Stimulated activated CD4-positive, alpha-beta T cell treated with anti-CD3 and anti-CD28 coated beads, Interleukin-15, amount 100 ng/mL, for 48 hours (primary cell): ENCODE results near the gene LDLRAD4.

Source experiments
- DNase-seq, 2 donors: peaks; one replicate each; pipeline ENCODE4 v3.0.0-alpha.2; 2020; ENCODE audit warnings: low read depth in 2 of 2

LDLRAD4 gene

DNA sequence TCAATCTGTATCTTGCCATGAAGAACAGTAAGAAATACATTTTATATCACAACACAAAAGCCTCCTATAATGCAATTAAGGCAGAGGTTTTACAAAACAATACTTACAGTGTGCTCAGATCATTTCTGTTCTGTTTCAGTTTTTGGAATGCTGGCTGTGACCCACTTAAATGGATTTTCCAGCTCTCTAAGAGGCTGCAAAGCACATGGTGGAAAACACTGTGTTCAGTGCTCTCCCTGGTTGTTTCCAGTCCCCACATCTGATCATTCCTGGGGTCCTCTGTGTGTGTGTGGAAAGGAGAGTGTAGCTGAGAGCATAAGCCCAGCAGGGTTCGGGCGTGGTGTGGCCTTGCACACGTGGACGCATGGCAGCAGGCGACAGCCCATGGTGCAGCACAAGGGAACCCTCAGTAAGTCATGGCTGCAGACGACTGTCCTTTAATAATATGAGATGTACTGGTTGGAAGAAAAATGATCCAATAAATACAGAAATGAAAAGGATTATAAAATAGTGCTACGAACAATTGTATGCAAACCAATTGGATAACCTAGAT, 412.2 kb downstream of the LDLRAD4 start:
- no peak for DNase-seq

DNA sequence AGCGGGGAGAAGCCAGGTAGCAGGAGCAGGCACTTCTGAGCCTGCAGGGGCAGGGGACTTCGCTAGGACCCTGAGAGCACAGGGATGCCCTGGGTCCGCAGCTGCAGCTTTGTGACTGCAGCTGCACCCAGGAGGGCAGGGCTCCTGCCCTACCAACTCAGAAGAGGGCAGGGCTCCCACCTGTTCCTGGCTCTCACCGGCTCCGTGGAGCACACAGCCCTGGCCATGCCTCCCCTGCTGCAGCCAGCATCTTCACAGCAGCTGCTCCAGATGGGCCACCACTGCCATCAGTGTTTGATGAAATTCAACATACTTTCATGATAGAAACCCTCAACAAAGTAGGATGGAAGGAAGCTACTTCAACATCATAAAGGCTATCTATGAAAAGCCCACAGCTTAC, 415.1 kb downstream of the LDLRAD4 start:
- no peak for DNase-seq

DNA sequence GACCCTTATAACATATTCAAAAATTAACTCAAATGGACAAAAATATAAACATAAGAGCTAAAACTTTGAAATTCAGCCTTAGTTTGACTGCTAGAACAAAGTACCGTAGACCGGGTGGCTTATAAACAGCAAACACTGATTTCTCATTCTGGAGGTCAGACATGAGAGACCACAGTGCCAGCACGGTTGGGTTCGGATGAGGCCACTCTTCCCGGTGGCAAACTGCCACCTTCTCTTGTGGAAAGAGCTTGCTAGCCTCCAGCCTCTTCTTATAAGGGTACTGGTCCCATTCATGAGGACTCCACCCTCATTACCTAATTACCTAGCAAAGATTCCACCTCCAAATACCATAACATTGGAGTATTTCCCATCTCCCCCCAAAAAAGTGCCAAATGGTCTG, 416.5 kb downstream of the LDLRAD4 start:
- DNase-seq = no peak

DNA sequence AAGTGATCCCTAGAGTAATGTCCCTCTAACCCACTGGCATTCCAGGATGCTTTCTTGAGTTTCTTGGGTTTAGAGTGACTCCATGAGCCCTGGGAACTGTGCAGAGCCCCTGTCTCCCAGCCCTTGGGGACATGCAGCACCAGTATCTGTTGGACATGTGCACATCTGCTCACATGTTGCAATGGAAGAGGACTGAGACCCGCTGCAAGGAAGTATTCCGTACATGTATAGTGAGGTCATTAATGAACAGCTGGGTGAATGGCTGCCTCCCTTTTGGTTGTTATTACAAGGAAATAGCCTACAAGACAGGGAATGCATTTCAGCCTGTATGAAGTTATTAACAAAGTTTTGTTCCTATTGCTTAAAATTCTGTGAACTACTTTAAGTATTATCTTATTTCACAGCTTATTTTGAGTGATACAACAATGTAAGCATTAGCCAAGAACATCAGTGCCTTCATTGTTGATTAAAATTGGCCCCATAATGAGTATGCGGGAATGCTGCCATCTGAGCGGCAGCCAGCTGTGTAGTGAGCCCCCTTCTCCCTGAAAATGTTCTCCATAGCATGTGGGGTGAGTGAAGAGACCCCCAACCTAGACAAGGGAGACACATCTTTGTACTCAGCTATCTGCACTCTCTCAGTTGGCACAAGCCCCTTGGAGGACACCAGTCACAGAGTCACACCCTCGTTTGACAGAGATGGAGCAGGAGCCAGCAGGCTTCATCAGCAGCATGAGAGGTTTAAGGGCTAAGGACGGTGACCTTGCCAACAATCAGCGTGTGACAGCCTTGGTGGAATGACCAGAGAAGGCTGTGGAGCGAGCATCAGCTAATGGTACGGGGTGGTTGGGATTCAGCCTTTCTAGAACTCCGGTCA, 420.4 kb downstream of the LDLRAD4 start:
- no peak for DNase-seq

DNA sequence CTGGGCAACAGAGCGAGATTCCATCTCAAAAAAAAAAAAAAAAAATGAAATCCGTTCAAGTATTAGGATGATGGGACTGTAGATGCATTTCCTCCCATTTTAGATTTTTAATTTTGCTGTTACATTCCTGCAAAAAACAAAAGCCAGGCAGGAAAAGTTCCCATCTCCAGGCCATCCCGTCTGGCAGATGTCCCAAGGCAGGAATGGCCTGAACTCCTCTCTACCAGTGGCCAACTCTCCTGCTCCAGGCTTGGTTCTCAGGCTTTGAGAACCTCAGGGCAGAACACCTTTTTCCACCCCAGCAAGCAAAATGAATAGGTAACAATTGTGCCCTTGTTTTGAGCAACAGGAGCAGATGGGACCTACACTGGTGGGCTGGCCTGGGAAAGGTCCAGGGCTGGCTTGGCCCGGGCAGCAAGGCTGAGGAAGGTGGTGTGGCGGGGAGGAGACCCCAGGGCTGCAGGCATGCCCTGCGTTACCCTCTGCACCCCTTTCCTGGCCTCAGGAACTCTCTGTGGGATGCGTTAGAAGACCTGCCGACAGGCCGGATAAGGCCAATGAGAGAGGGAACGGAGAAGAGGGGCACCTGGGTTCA, 421.8 kb downstream of the LDLRAD4 start:
- no peak for DNase-seq

DNA sequence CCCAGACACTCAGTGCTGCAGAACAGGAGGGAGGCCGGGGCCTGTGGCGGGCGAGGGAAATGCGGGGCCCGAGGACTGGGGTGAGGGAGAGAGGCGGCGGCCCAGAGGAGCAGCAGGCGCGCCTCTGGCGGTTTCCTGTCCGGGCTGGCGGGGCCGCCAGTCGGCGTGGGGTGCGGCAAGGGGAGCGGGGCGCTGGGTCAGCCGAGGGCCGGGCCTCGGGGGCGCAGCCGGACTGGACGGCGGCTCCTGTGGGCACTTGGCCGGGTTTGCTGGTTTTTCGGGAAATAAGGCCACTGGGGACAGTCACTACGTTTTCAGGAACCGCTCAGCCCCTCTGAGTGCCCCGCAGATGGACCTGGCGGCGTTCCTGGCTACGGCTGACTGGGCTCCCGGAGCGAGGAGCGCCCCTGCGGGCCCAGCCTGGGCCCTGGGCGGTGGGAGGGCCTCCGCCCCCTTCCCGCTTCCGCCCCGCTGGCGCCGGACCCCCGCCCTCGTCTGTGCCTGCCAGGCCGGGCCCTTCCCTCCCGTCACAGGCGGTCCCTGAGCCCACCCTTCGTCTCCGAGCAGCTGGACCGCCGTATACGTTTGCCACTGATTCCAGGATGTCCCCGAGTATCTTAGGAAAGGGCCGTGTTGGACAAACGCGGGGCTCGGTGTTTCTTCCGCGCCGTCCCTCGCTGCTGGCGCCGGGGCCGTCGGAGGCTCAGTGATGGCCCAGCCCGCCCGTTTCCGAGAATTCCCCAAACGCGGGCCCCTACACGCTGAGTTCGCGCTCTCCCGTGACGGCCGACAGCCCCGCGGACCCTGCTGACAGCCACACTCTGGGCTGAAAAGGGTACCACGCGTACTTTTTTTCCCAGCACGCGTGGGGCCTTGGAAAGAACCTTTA, 423.2 kb downstream of the LDLRAD4 start:
- no peak for DNase-seq

DNA sequence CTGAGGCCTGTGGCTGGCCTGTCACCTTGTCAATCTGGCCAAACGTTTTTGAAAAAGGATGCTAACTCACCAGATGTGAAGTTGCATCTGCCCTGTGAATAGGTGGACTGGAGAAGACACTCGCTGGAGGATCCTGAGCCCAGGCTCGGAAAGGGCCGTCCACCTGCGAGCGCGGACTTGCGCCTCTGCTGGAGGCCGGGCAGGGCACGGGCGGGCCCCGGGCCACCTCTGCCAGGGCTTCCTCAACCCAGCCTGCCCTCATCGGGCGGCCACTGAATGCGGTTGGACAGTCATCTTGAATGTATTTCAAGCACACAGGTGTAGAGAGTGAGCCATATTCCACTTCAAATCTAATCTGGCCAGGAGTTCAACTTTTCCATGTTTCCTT, 423.9 kb downstream of the LDLRAD4 start:
- no peak for DNase-seq

DNA sequence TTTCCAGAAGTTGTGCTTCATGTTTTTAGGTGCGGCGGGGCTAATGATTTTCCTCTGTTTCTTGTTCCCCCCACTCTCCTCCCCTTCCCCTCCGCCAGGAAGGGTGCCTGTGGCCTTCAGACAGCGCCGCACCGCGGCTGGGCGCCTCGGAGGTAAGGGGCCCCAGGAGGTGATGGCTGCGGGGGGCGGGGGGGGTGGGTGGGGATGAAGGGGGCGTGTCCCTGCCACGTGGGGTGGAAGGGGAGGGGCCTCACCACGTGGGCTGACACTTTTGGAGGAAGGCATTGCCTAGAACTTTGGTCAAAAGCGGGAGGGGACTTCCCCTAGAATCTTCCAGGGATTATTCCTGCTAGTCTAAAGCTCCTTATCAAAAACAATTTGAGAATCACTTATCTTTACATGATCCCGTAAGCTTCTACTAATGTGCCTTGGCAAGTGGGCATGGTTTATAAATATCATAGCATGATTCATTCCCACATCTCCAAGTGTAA, 424.7 kb downstream of the LDLRAD4 start:
- no peak for DNase-seq

DNA sequence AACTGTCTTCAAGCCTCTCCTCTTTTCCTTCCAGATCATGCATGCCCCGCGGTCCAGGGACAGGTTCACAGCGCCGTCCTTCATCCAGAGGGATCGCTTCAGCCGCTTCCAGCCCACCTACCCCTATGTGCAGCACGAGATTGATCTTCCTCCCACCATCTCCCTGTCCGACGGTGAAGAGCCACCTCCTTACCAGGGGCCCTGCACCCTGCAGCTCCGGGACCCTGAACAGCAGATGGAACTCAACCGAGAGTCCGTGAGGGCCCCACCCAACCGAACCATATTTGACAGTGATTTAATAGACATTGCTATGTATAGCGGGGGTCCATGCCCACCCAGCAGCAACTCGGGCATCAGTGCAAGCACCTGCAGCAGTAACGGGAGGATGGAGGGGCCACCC, 426.5 kb downstream of the LDLRAD4 start:
- no peak for DNase-seq

DNA sequence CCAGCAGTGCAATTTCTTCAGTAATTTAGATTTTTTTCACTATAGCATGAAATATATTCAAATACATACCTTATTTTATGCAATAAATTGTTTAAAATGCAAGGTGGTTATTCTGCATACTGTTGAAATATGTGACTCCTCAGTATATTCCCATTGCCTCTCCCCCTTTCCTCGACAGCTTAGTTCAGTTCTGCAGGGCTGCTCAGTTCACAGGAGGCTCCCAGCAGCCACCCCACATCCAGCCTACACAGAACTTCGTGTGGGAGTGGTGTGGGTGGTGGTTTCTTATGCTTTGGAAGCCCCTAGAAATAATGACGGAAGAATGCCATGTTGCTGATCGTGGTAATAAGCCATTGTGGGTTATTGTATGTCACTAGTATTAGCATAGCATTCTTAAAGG, 428.1 kb downstream of the LDLRAD4 start:
- no peak for DNase-seq

DNA sequence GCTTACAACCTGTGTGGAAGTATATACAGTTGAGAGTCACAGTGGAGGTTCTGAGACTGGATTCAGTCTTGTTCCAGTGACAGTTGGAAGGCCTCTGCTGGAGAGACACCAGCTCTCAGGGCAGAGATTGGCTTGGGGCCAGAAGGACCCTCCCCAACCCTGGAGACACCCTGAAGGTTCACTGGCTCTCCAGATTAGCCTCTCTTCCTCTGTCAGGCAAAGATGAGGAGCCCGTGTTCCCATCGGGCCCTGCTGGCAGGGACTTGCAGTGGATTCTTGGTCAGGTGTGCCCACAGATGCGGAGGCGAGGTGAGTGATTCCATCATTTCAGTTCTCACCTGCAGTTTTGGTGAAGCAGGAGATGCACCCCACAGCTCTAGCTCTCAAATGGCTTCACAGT, 429.2 kb downstream of the LDLRAD4 start:
- no peak for DNase-seq

DNA sequence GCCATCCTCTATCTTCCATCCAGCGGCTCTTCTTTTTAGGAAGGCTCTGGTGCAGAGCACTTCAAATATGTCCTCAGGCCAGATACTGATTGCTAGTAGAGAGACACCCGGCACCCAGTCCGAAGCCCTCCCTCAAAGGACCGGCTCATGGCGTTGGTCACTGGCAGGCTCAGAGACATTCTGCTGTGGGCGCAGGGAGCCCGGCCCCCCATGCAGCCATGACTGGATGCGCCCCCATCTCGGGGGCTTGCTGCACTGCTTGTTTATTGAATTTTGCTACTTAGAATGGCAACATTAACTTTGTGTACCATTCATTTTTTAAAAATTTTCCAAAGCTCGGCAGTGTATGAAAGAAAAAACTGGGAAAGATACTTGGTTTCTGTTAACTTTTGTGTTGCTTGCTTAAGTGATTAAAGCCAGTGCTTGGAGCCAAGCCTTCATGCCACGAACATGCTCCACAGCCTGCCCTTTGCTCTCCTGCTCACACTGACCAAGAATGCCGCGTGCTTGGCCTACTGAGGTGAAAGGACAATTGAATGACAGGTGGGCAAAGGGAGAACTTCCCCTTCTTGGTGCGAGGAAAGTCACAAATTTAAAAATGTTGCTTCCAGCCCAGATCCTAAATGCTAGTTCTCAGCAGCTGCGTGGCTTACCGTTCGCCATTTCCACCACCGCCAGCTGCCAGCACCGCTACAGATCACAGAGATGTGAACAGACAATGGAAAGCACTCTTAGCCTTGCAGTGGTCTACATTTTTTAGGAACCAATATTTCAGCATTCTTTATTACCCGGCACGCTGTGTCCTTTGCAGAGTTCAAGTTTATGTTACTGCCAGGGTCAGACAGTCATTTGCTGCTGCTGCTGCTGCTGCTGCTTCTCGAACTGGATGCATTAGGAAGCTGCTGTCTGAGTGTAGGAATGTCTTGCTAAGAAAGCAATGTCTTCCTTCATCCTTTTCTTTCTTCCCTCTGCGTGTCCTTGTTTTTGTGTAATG, 431.1 kb downstream of the LDLRAD4 start:
- no peak for DNase-seq

DNA sequence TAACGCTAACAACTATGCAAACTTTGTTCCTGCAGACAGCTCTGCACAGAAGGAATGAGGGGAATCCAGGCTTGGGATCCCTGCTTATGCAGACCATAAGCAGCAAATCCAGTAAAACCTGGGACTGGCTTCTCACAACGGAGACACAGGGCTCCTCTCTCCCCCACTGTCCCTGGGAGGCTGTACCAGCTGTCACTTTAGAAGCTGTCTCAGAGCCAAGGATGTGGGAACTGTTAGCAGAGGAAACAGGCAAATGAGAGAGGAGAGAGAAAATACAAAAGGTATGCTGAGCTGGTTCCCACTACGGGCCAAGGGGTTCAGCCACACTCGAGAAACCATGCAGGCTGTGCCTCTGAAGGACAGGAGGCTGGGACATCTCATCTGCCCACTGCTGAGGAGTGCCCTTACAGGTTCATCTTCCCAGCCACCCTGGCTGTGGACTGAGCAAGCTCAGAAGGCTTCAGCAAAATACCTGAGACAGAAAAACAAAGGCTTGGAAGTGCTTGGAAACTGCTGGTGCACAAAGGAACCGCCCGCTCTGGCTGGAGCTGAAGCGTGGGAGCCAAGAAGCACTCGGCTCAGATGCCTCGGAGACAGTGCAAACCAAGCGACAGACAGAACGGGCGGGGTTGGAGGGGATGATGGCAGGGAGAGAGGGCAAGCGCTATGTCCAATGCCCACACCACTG, 435.3 kb downstream of the LDLRAD4 start:
- no peak for DNase-seq

DNA sequence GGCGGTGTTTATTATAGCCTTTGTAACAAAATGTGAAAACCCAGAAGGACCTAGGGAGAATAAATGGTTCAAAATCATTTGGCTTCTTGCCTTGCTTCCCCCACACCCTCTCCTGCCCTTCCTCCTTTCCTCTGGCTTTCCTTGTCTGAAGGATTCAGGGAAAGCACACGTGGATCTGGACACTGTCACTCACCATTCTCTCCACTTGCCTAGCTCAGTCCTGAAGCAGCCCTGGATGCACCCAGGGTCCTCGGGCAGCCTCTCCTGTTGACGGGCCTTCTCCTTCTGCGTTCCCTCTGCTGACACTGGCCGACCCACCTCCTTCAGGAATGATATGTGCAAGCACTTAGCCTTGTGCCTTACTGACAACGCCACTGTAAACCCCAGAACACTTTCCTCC, 439.4 kb downstream of the LDLRAD4 start:
- no peak for DNase-seq

DNA sequence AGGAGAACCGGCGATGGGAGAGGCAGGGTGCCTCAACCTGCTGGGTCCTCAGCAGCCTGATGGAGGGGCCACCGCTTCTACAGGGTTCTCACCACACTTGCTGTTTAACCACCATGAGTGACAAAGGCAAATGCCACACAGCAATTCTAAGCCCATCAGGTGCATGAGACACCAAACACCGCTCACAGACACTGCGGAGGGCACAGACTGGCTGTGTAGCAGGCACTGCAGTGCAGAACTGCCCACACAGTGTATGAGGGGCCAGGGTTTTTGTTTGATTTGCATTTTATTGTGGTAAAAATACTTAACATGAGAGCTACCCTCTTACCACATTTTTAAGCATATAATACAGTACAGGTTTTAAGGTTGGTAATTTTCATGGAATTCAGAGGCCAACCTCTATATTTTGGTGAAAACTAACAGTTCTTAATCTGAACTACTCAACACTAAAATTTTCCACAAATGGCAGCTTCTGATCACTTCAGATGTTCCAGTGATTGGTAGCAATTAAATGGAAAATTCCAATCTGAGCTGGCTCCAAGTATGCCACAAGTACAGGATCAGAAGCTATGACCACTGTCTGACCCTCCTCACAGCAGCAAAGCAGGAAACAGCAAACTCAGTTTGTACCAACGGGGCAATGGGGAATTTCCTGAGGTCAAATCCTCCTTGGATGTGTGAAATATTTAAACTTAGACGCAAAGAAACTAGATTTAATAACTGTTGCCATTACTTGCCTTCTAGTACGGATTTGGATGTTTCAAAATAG, 440.1 kb downstream of the LDLRAD4 start:
- no peak for DNase-seq

DNA sequence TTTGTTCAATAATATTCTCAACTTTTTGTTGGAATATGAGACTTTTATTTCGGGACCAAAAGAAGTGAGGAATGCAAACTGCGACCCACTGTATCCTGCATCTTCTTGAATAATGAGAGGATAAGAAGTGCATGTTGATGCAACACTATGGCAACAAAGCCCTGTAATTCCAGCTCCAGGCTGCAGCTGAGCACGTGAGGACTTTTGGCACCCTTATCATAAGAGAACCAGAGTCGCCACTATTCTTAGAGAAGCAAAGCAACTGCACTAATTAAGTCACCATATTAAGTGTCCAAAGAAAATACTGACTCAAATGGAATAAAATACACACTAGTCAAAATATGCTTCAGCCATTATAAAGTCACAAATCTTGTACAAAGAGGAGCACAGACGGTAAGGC, 441.9 kb downstream of the LDLRAD4 start:
- no peak for DNase-seq

DNA sequence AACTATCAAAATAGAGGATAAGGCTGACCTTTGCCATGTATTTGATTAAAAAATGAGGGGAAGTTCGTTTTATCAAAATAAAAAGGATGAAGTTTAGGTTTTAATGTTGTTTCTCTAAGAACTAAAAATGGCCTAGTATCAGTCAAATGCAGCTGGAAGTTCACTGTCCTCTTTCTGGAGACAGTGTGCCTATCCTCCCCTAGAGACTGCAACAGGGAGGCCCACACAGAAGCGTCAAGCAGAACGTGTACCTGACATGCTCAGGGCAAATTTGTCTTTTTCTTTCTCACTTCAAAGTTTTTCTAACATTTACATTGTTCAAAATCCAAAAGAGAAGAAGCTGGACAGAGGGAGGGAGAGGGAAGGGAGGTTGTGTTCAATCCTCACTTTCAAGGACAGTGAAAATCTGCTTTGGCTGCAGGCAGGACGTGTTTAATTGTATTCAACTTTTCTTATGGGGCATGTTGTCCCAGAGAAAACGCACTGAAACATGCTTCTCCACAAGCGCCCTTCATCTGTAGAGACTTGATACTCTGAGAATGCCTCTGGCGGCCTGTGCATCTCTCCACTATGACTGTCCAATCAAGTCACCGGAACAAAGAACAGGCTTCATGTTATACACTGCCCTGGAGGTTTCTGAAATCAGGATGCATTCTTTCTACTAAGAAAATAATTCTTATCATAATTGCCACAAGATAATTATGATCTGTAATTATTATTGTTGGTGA, 442.7 kb downstream of the LDLRAD4 start:
- DNase-seq = no peak

DNA sequence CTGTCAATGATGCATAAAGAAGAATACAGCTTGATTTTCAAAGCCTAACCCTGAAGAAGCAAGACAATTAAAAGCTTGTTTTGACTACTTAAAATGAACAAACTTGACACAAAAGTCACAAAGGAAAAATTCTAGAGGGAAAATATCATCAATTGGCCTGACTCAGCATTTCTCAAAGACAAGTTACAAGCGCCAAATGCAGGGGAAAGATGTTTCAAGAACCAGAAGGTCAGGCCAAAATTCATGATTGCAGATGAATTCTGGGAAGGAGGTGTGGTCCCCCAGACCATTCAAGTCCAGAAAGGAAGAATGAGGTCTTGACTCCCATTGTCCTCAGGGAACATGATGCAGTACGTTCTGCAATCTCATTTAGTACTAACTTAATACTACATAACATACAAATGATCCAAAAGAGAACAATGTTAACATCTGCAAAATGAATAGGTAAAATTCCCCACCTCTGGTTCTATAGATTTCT, 443.3 kb downstream of the LDLRAD4 start:
- DNase-seq = no peak

DNA sequence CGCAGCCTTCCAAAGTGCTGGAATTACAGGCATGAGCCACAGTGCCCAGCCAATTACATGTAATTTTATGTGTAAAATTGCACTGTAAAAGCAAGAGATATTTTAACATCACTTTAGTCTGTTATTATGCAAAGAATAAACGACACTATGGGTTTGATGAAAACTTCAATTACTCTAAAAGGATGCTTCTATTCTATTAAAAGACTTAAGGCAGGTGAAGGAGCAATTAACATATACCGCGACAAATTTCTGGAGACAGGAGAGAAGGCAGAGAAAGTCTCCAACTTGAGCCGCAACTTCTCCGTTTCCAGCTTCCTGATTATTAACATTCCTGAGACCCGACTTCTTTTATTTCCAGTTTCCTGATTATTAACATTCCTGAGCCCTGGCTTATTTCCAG, 454.1 kb downstream of the LDLRAD4 start:
- no peak for DNase-seq
